HepG2 (cell line): Measurements from ENCODE around the gene PIGX. TPM values are rescaled to one million over a fixed set of nuclear protein-coding genes. Genes with fewer than 3 reads are reported as not detected.

Experiments
- ATF2 ChIP-seq: sonication (generic); formaldehyde crosslinking; IDR thresholded peaks from 2 replicates; pipeline ENCODE4 v1.4.0; 2020; ENCODE audit warnings: missing genetic modification reagents
- HMGXB3 ChIP-seq: sonication (generic); formaldehyde crosslinking; IDR thresholded peaks from 2 replicates; pipeline ENCODE4 v1.4.0; 2020; ENCODE audit warnings: missing genetic modification reagents, borderline replicate concordance
- HNRNPLL ChIP-seq: fragments of 200-400 bp; formaldehyde crosslinking; IDR thresholded peaks from 2 replicates; pipeline ENCODE4 v1.6.1; 2017; ENCODE audit warnings: mild to moderate bottlenecking, low read depth, low read length; ENCODE audit not compliant: poor library complexity, severe bottlenecking
- MIER2 ChIP-seq: IDR thresholded peaks from 2 replicates; pipeline ENCODE4 v1.6.1; 2016; ENCODE audit warnings: missing biosample characterization, missing genetic modification reagents
- RERE ChIP-seq: IDR thresholded peaks from 2 replicates; pipeline ENCODE4 v1.6.1; 2016; ENCODE audit warnings: low read depth, missing genetic modification reagents, missing compliant biosample characterization
- SIX4 ChIP-seq: sonication (generic); formaldehyde crosslinking; IDR thresholded peaks from 2 replicates; pipeline ENCODE4 v1.4.0; 2020; ENCODE audit warnings: missing genetic modification reagents
- SRF ChIP-seq: IDR thresholded peaks from 2 replicates; pipeline ENCODE4 v1.6.1; 2011; ENCODE audit warnings: mild to moderate bottlenecking, low read depth, low read length, moderate library complexity
- polyA plus RNA-seq, 8 experiments: library from polyadenylated mRNA; depleted of rRNA in 3 of 8; stranded (reverse) in 7 of 8; unstranded in 1 of 8; fragments of >200 nt; fragmentation: Illumina TruSeq in 4 of 8; extraction: Trizol in 4 of 8; gene quantifications; 2 replicates each; pipeline versions ENCODE4 v1.2.1 to v1.2.3, GENCODE V29; 2011 to 2016; ENCODE audit warnings: low read depth in 4 of 8, missing spikeins in 1 of 8, mixed read lengths in 1 of 8; ENCODE audit not compliant: insufficient read depth in 1 of 8
- total RNA-seq, 5 experiments: library from RNA; depleted of rRNA; stranded (reverse); fragments of >200 nt; fragmentation: Illumina TruSeq; extraction: Trizol; gene quantifications; 2 replicates each; pipeline ENCODE4 v1.2.3, GENCODE V29; 2016; ENCODE audit warnings: low read depth in 1 of 5
- TF ChIP-seq, protein P1 (sequence below): sonication (generic); formaldehyde crosslinking; IDR thresholded peaks from 2 replicates; pipeline ENCODE4 v1.5.1; 2020; ENCODE audit warnings: mild to moderate bottlenecking, missing genetic modification reagents, borderline replicate concordance
- TF ChIP-seq, protein P2 (sequence below): sonication (generic); formaldehyde crosslinking; IDR thresholded peaks from 2 replicates; pipeline ENCODE4 v1.4.0; 2020; ENCODE audit warnings: mild to moderate bottlenecking, missing genetic modification reagents
- TF ChIP-seq, protein P3 (sequence below): IDR thresholded peaks from 2 replicates; pipeline ENCODE4 v1.6.1; 2018; ENCODE audit warnings: missing genetic modification reagents

PIGX gene
- total and polyA plus RNA-seq, 2 of the 13 experiments (the other 11 are each of a cell fraction or from before 2014, with no cell fraction given), result 13.2 to 21.3 TPM

DNA sequence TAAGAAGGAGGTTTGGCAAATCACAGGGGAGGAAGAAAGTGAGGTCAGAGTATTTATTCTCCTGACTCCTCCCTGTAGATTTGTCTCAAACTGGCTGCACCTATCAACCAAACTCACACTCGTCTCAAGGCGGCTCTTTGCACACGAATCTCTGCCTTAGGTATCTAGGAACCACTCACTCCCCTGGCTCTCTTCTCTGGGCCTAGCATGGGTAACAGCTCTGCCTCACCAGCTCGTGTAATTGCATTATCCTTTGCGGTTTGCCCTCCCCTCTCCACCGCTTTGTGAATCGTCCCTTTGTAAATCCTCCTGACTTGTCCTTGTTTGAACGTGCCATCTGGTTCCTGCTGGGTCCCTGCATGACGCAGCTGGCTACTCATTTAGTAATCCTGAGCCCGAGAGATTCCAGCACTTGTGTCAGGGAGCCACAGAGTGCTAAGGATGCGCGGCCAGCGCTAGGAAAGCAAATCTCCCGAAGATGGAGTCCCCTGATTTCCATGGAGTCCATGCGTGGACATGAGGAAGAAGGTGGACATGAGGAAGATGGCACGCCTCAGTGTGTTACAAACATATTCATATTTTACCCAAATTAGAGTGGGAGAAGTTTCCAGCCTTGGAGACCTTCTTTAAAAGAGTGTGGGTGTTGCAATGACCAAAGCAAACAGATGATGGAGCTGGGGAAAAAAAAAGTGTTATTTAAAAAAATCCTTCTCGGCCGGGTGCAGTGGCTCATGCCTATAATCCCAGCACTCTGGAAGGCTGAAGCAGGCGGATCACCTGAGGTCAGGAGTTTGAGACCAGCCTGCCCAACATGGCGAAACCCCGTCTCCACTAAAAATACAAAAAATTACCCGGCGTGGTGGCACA, 45.9 kb upstream of the PIGX start (continued):
- TF ChIP-seq RERE (CRISPR knock-in tag) (no peak), MIER2 (CRISPR knock-in tag) (0 out of 2 replicates have a peak, but pooled peaks have one; percentile 33), HNRNPLL (peak; percentile 42), HMGXB3 (CRISPR knock-in tag) (0 out of 2 replicates have a peak, but pooled peaks have one; percentile 25), SRF (no peak), SIX4 (CRISPR knock-in tag) (no peak), ATF2 (CRISPR knock-in tag) (0 out of 2 replicates have a peak, but pooled peaks have one; percentile 32)
- TF ChIP-seq, protein P1, sequence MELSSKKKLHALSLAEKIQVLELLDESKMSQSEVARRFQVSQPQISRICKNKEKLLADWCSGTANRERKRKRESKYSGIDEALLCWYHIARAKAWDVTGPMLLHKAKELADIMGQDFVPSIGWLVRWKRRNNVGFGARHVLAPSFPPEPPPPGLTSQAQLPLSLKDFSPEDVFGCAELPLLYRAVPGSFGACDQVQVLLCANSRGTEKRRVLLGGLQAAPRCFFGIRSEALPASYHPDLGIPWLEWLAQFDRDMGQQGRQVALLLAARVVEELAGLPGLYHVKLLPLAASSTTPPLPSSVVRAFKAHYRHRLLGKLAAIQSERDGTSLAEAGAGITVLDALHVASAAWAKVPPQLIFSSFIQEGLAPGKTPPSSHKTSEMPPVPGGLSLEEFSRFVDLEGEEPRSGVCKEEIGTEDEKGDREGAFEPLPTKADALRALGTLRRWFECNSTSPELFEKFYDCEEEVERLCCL (CRISPR knock-in tag), result no peak
- TF ChIP-seq, protein P2, sequence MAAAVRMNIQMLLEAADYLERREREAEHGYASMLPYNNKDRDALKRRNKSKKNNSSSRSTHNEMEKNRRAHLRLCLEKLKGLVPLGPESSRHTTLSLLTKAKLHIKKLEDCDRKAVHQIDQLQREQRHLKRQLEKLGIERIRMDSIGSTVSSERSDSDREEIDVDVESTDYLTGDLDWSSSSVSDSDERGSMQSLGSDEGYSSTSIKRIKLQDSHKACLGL (CRISPR knock-in tag), result no peak
- TF ChIP-seq, protein P3, sequence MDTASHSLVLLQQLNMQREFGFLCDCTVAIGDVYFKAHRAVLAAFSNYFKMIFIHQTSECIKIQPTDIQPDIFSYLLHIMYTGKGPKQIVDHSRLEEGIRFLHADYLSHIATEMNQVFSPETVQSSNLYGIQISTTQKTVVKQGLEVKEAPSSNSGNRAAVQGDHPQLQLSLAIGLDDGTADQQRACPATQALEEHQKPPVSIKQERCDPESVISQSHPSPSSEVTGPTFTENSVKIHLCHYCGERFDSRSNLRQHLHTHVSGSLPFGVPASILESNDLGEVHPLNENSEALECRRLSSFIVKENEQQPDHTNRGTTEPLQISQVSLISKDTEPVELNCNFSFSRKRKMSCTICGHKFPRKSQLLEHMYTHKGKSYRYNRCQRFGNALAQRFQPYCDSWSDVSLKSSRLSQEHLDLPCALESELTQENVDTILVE (CRISPR knock-in tag), result no peak
